ENCODE data around the gene MLC1.

MLC1 gene

GRCh38 chr22:50017701-50018224, 67.5 kb downstream of the MLC1 start:
- Mint-ChIP-seq H3K4me1 (peaks cover 30% of the 10 kb centered on the region), H3K4me3 (no peak overlapping the region), H3K36me3 (no peaks in the 10 kb centered on the region), H3K27me3 (peaks cover 30% of the 10 kb centered on the region), H3K27ac (peak overlapping the region; percentile 63), H3K9me3 (no peaks in the 10 kb centered on the region)
- CTCF ChIA-PET, result interaction anchor here (1.0 kb wide), 1 partner anchor 86 kb away, joined by 5 read pairs; no protein-coding TSS in a partner anchor
- no peak for DNase-seq

GRCh38 chr22:50016988-50017700, 68.1 kb downstream of the MLC1 start:
- no peak overlapping the region for H3K4me3 Mint-ChIP-seq
- H3K27me3 Mint-ChIP-seq, result peaks cover 36% of the 10 kb centered on the region
- peaks cover 30% of the 10 kb centered on the region for H3K4me1 Mint-ChIP-seq
- no peak for DNase-seq
- CTCF ChIA-PET, result no interaction called here
- H3K9me3 Mint-ChIP-seq, result no peaks in the 10 kb centered on the region
- peak overlapping the region; percentile 63 for H3K27ac Mint-ChIP-seq
- H3K36me3 Mint-ChIP-seq, result no peaks in the 10 kb centered on the region

- Mint-ChIP-seq H3K4me3 (no peak overlapping the region), H3K9me3 (no peaks in the 10 kb centered on the region), H3K4me1 (peaks cover 36% of the 10 kb centered on the region), H3K27ac (no peak overlapping the region), H3K36me3 (no peaks in the 10 kb centered on the region), H3K27me3 (peaks cover 43% of the 10 kb centered on the region)
- CTCF ChIA-PET, result no interaction called here
- DNase-seq, result no peak
Measured at GRCh38 chr22:50016308-50016987, 68.8 kb downstream of the MLC1 start.

GRCh38 chr22:50015451-50016307, 69.5 kb downstream of the MLC1 start:
- Mint-ChIP-seq H3K27me3 (peaks cover 49% of the 10 kb centered on the region), H3K4me1 (peaks cover 39% of the 10 kb centered on the region), H3K4me3 (no peak overlapping the region), H3K36me3 (no peaks in the 10 kb centered on the region), H3K9me3 (no peaks in the 10 kb centered on the region), H3K27ac (no peak overlapping the region)
- no peak for DNase-seq
- CTCF ChIA-PET, result no interaction called here

- Mint-ChIP-seq H3K4me3 (no peak overlapping the region), H3K4me1 (peaks cover 39% of the 10 kb centered on the region), H3K27me3 (peaks cover 57% of the 10 kb centered on the region), H3K36me3 (no peaks in the 10 kb centered on the region), H3K9me3 (no peaks in the 10 kb centered on the region), H3K27ac (no peak overlapping the region)
- CTCF ChIA-PET, result interaction anchor here (1.5 kb wide), 1 partner anchor 84 kb away, joined by 4 read pairs; no protein-coding TSS in a partner anchor
- DNase-seq, result no peak
Measured at GRCh38 chr22:50014655-50015401, 70.4 kb downstream of the MLC1 start.

GRCh38 chr22:50014053-50014501, 71.1 kb downstream of the MLC1 start:
- H3K27ac Mint-ChIP-seq, result no peak overlapping the region
- H3K9me3 Mint-ChIP-seq, result no peaks in the 10 kb centered on the region
- H3K4me3 Mint-ChIP-seq, result no peak overlapping the region
- CTCF ChIA-PET, result interaction anchor here (0.9 to 1.5 kb wide), 2 partner anchors 13 to 83 kb away, joined by 3 to 4 read pairs; no protein-coding TSS in a partner anchor
- DNase-seq, result no peak
- peaks cover 62% of the 10 kb centered on the region for H3K27me3 Mint-ChIP-seq
- H3K36me3 Mint-ChIP-seq, result no peaks in the 10 kb centered on the region
- H3K4me1 Mint-ChIP-seq, result peaks cover 37% of the 10 kb centered on the region

GRCh38 chr22:50012211-50013181, 72.7 kb downstream of the MLC1 start, which contains the start of gene IL17REL:
TSS of gene IL17REL (minus strand) at chr22:50012765. CDS start at chr22:50012646, 119 bp downstream.
- Mint-ChIP-seq H3K27ac (no peak within 1 kb of the TSS), H3K36me3 (no peaks in the 10 kb centered on the region), H3K4me3 (no peak within 1 kb of the TSS), H3K9me3 (no peaks in the 10 kb centered on the region), H3K4me1 (peaks cover 22% of the 10 kb centered on the region), H3K27me3 (peaks cover 71% of the 10 kb centered on the region)
- CTCF ChIA-PET, result no interaction called here
- DNase-seq, result no peak

- H3K9me3 Mint-ChIP-seq, result no peaks in the 10 kb centered on the region
- H3K27me3 Mint-ChIP-seq, result peaks cover 71% of the 10 kb centered on the region
- no peak for DNase-seq
- no peak overlapping the region for H3K4me3 Mint-ChIP-seq
- CTCF ChIA-PET, result interaction anchor here (0.9 kb wide), 1 partner anchor 19 kb away, joined by 3 read pairs; no protein-coding TSS in a partner anchor
- H3K4me1 Mint-ChIP-seq, result peaks cover 17% of the 10 kb centered on the region
- no peaks in the 10 kb centered on the region for H3K36me3 Mint-ChIP-seq
- H3K27ac Mint-ChIP-seq, result no peak overlapping the region
Measured at GRCh38 chr22:50011447-50012210, 73.6 kb downstream of the MLC1 start.

- CTCF ChIA-PET, result interaction anchor here (0.6 to 0.9 kb wide), 2 partner anchors 20 to 56 kb away, joined by 3 to 4 read pairs; no protein-coding TSS in a partner anchor
- H3K27me3 Mint-ChIP-seq, result peaks cover 69% of the 10 kb centered on the region
- no peaks in the 10 kb centered on the region for H3K9me3 Mint-ChIP-seq
- no peak overlapping the region for H3K27ac Mint-ChIP-seq
- peaks cover 11% of the 10 kb centered on the region for H3K4me1 Mint-ChIP-seq
- no peak overlapping the region for H3K4me3 Mint-ChIP-seq
- no peaks in the 10 kb centered on the region for H3K36me3 Mint-ChIP-seq
- DNase-seq, result no peak
Measured at GRCh38 chr22:50010676-50011446, 74.4 kb downstream of the MLC1 start.

GRCh38 chr22:50009765-50010675, 75.2 kb downstream of the MLC1 start:
- Mint-ChIP-seq H3K36me3 (no peaks in the 10 kb centered on the region), H3K4me1 (peaks cover 10% of the 10 kb centered on the region), H3K27ac (no peak overlapping the region), H3K27me3 (peaks cover 67% of the 10 kb centered on the region), H3K4me3 (no peak overlapping the region), H3K9me3 (no peaks in the 10 kb centered on the region)
- CTCF ChIA-PET, result interaction anchor here (0.6 kb wide), 1 partner anchor 57 kb away, joined by 4 read pairs; no protein-coding TSS in a partner anchor
- no peak for DNase-seq
